ENCODE results near the gene IL21. TPM values are rescaled to one million over a fixed set of nuclear protein-coding genes. Genes with fewer than 3 reads are reported as not detected.

IL21 gene
- total and polyA plus RNA-seq, 12 donors, result not detected

DNA sequence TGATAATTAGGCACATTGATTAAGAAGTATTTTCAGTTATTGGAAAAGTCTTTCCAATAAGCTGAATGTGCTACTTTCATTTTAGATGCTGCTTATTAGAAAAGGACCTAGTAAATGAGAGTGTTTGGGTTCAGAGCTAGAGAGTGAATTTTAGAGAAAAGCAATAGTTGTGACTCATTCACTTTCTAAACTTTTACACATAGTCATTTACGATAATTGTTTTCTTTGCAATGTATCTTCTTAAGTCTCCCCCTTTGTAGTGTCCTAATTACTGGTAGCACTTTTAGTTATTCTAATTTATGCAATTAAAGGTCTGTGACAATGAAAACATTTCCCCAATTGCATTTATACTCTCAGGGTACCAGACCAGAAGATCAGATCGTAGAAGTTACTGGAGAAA is 1.3 kb downstream of the IL21 start:
- Histone ChIP-seq H3K27ac (no peak overlapping the region), H3K27me3 (no peaks in the 10 kb centered on the region), H3K36me3 (replicated peaks in 1 of 2) (no peaks in the 10 kb centered on the region), H3K4me1 (replicated peaks in 1 of 2) (no peaks in the 10 kb centered on the region), H3K9me3 (replicated peaks in 1 of 3) (no peaks in the 10 kb centered on the region), H3K4me3 (no peak overlapping the region)
- DNase-seq, result no peak
- WGBS, 4 donors, result 88 to 93% (median 91%) methylated on average over 2 of the region's 2 CpGs
- intact Hi-C loops (cut with DNase I), result no loop called here
- TF ChIP-seq CTCF (IDR thresholded peaks at IDR 0.05), result no peak
- no peak for TF ChIP-seq POLR2A (IDR thresholded peaks at IDR 0.05)

DNA sequence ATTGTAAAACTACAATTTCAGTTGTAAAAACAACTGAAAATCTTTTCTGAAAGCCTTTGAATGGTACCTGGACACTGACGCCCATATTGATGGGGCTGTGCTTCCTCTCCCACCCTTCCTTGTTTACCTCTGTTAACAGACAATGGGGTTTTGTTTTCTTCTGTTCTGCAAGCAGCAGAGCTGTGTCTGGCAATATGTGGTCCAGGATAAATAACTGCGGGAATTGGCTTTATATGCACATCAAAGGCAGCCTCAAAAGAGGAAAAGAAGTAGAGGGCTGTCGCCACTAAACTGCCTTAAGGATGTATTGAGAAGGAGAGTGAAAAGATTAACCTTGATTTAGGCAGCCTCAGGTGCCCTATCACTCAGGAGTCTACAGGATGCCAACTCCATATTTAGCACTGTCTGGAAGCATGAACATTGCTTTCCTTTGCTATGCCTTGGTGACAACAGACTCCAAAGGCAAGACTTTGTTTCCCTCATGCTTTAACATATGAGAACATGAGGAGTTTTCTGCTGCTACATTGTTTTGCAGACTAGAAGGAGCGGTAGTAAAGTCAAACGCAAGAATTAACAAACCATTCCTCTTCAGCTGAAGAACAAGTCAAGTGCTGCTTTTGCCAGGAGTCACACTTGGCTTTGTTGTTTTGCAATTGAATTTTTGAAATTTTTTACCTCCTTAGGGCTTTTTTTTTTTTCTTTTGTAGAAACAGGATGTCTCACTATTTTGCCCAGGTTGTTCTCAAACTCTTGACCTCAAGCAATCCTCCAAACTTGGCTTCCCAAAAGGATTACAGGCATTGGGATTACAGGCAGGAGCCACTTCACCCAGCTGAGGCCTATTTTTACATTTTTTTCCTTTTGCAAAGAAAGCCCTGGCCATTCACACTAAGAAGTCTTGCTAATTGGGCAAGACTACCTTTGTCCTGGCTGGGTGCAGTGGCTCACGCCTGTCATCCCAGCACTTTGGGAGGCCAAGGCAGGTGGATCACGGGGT is 3.0 kb downstream of the IL21 start:
- H3K27ac ChIP-seq, result no peak overlapping the region
- H3K9me3 ChIP-seq (replicated peaks in 1 of 3), result no peaks in the 10 kb centered on the region
- H3K4me3 ChIP-seq, result no peak overlapping the region
- TF ChIP-seq CTCF (IDR thresholded peaks at IDR 0.05), result no peak
- no peak for TF ChIP-seq POLR2A (IDR thresholded peaks at IDR 0.05)
- WGBS, 4 donors, result 73 to 81% (median 80%) methylated on average over 7 of the region's 7 CpGs
- no peak for DNase-seq
- intact Hi-C loops (cut with DNase I), result no loop called here
- H3K36me3 ChIP-seq (replicated peaks in 1 of 2), result no peaks in the 10 kb centered on the region
- no peaks in the 10 kb centered on the region for H3K4me1 ChIP-seq (replicated peaks in 1 of 2)
- no peaks in the 10 kb centered on the region for H3K27me3 ChIP-seq

DNA sequence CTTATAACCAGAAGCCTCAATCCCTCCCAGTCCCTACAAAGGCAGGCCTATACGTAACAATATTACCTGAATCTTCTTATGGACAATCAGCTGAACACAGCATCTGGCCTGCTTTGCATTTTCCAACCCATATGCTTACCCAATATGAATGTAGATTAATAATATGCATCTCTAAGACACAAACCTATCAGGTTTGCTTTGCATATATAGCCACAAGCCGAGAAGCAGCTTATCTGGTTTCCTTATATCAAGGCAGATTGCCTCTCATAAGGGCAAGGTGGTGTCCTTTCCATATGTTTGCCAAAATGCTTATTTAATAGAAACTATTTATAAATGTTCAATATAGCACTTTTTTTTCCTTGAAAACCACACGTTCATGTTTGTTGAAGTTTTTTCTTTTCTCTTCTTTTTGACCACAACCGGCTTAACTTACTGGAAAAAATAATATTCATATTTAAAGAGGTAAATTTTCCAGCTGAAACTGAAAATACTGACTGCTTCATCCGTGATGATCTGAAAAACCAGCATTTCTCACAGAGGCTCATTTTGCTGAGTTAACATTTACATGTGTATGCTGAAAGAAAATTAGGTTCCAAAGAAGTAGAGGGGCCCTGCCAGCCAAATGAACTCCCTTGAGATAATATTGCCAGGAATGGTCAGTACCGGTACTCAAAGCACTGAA is 3.8 kb downstream of the IL21 start:
- H3K27ac ChIP-seq, result no peak overlapping the region
- intact Hi-C loops (cut with DNase I), result no loop called here
- 66 to 75% (median 70%) methylated on average over 6 of the region's 6 CpGs for WGBS, 4 donors

More for the DNA sequence above, 3.8 kb downstream of the IL21 start:
- no peaks in the 10 kb centered on the region for H3K27me3 ChIP-seq
- no peak overlapping the region for H3K4me3 ChIP-seq
- no peaks in the 10 kb centered on the region for H3K36me3 ChIP-seq (replicated peaks in 1 of 2)
- no peaks in the 10 kb centered on the region for H3K4me1 ChIP-seq (replicated peaks in 1 of 2)
- no peaks in the 10 kb centered on the region for H3K9me3 ChIP-seq (replicated peaks in 1 of 3)
- no peak for DNase-seq
- TF ChIP-seq POLR2A (IDR thresholded peaks at IDR 0.05), result no peak
- no peak for TF ChIP-seq CTCF (IDR thresholded peaks at IDR 0.05)
